ENCODE results near the gene FAF1. TPM values are rescaled to one million over a fixed set of nuclear protein-coding genes. Genes with fewer than 3 reads are reported as not detected.

The FAF1 gene
- total and polyA plus RNA-seq, 2 of the 8 experiments (the other 6 are each of a cell fraction or from before 2014, with no cell fraction given): 10.8 to 65.9 TPM

- no peak overlapping the region for H3K14ac ChIP-seq (ENCODE audit: insufficient read length)
- no peak overlapping the region for H2AFZ ChIP-seq (ENCODE audit: low read length)
- no peaks in the 10 kb centered on the region for H4K20me1 ChIP-seq (replicated peaks in 1 of 2; ENCODE audit: control insufficient read depth in 1 of 2, insufficient read depth in 2 of 2, low read length in 2 of 2)
- no peaks in the 10 kb centered on the region for H3K36me3 ChIP-seq (ENCODE audit: control insufficient read depth in 2 of 4, insufficient read depth in 4 of 4, low read length in 3 of 4)
- H2BK20ac ChIP-seq (ENCODE audit: low read length): no peak overlapping the region
- H3K4me3 ChIP-seq (ENCODE audit: extremely low read depth in 1 of 4, insufficient read depth in 2 of 4, low read depth in 3 of 4, low read length in 4 of 4): no peak overlapping the region
- H3K23ac ChIP-seq (ENCODE audit: insufficient read length): no peak overlapping the region
- no peak overlapping the region for H2BK12ac ChIP-seq (ENCODE audit: low read depth, low read length)
- H2AK5ac ChIP-seq (ENCODE audit: low read depth, low read length): no peak overlapping the region
- no peaks in the 10 kb centered on the region for H3K27me3 ChIP-seq (replicated peaks in 1 of 4; ENCODE audit: control insufficient read depth in 3 of 4, extremely low read depth in 1 of 4, insufficient read depth in 3 of 4, low read length in 3 of 4)
- DNase-seq (ENCODE audit: low read depth in 1 of 2, low spot score in 2 of 2): no peak
- no peaks in the 10 kb centered on the region for H3K79me1 ChIP-seq (ENCODE audit: low read depth, low read length)
- no peak overlapping the region for H2BK5ac ChIP-seq (ENCODE audit: low read depth, low read length)
- H3K23me2 ChIP-seq (ENCODE audit: low read depth, low read length): no peaks in the 10 kb centered on the region
- H3K4ac ChIP-seq (replicated peaks; ENCODE audit: insufficient read length, low read depth, low read length): no peak overlapping the region
- no peak for FAIRE-seq
- no peak overlapping the region for H2BK120ac ChIP-seq (replicated peaks; ENCODE audit: low read depth, low read length)
- no peak overlapping the region for H4K5ac ChIP-seq (ENCODE audit: insufficient read length, low read depth, low read length)
- no peak overlapping the region for H2BK15ac ChIP-seq (ENCODE audit: low read length)
- H4K91ac ChIP-seq (replicated peaks; ENCODE audit: insufficient read length, low read length): no peak overlapping the region
- no peak overlapping the region for H3K56ac ChIP-seq (replicated peaks; ENCODE audit: insufficient read length, low read depth, low read length)
- H3K27ac ChIP-seq (ENCODE audit: low read depth, low read length): no peak overlapping the region
- H3K4me2 ChIP-seq (ENCODE audit: insufficient read depth in 1 of 2, low read depth in 2 of 2, low read length in 2 of 2): no peak overlapping the region
- peaks cover 0 to 34% of the 10 kb centered on the region in 2 experiments; a peak in 3 of 4 replicates for H3K79me2 ChIP-seq (ENCODE audit: control insufficient read depth in 1 of 2, insufficient read depth in 2 of 2, low read length in 2 of 2)
- TF ChIP-seq TBP (IDR thresholded peaks at IDR 0.05; ENCODE audit: low read depth, low read length) (no peak), SIRT6 (IDR thresholded peaks at IDR 0.05; ENCODE audit: low read length) (no peak), ATF2 (IDR thresholded peaks at IDR 0.05; ENCODE audit: low read length) (no peak)
- WGBS, 2 experiments (ENCODE audit: extremely low coverage in 1 of 2, insufficient coverage in 1 of 2, insufficient read length in 1 of 2, insufficient replicate concordance in 2 of 2, low coverage in 1 of 2, low lambda C conversion rate in 2 of 2, missing lambda C conversion rate in 1 of 2): 88% methylated on average over 1 of the region's 1 CpG; no CpG with 5 or more reads in 1 of the 2 experiments
- peaks cover 5% of the 10 kb centered on the region in 2 experiments; a peak in 3 of 4 replicates for H3K9me3 ChIP-seq (ENCODE audit: insufficient read depth in 2 of 2, low read depth in 1 of 2, low read length in 1 of 2)
- no peak overlapping the region for H3K9ac ChIP-seq (replicated peaks in 1 of 4; ENCODE audit: extremely low read depth in 1 of 4, low read depth in 3 of 4, low read length in 3 of 4)
- H4K8ac ChIP-seq (ENCODE audit: extremely low read depth, insufficient read depth, low read length): no peak overlapping the region
- no peaks in the 10 kb centered on the region for H3K4me1 ChIP-seq (replicated peaks in 1 of 4; ENCODE audit: control insufficient read depth in 3 of 4, insufficient read depth in 4 of 4, low read length in 3 of 4)
- H3K18ac ChIP-seq (ENCODE audit: extremely low read depth, low read length): no peak overlapping the region
- ChIA-PET CTCF (ENCODE audit: partially characterized antibody) (interaction anchor here (1.1 to 2.1 kb wide), 3 partner anchors 10 to 84 kb away, joined by 3 to 5 read pairs (median 3); no protein-coding TSS in a partner anchor), POLR2A (ENCODE audit: partially characterized antibody) (no interaction called here)
Measured at GRCh38 chr1:50857702-50858101, 102.4 kb downstream of the FAF1 start.

Measured in H1 (cell line).